H9 (cell line): ENCODE results near the gene CTSW. TPM values are rescaled to one million over a fixed set of nuclear protein-coding genes. Genes with fewer than 3 reads are reported as not detected.

ENCODE experiments used
- DNase-seq: peaks from one replicate; pipeline ENCODE4 v3.0.0-alpha.2; 2017
- H2AFZ ChIP-seq: one replicate; pipeline ENCODE4 v1.6.1; 2013; ENCODE audit warnings: mild to moderate bottlenecking, low read length, control low read depth, moderate library complexity
- H2AK5ac ChIP-seq: 2 replicates; pipeline ENCODE4 v1.6.1; 2013; ENCODE audit warnings: low read length, control low read depth, mixed read lengths; ENCODE audit not compliant: insufficient read length
- H2BK120ac ChIP-seq: one replicate; pipeline ENCODE4 v1.6.1; 2013; ENCODE audit warnings: low read depth, mild to moderate bottlenecking, low read length, control low read depth, inconsistent platforms; ENCODE audit not compliant: poor library complexity, severe bottlenecking
- H2BK12ac ChIP-seq: 2 replicates; pipeline ENCODE4 v1.6.1; 2013; ENCODE audit warnings: low read length, control low read depth, mixed read lengths, low read depth; ENCODE audit not compliant: insufficient read length
- H2BK15ac ChIP-seq: 2 replicates; pipeline ENCODE4 v1.6.1; 2013; ENCODE audit warnings: low read depth, low read length, control low read depth
- H2BK20ac ChIP-seq: one replicate; pipeline ENCODE4 v1.6.1; 2013; ENCODE audit warnings: low read depth, mild to moderate bottlenecking, low read length, control low read depth, inconsistent platforms; ENCODE audit not compliant: poor library complexity, severe bottlenecking
- H2BK5ac ChIP-seq: 2 replicates; pipeline ENCODE4 v1.6.1; 2013; ENCODE audit warnings: low read length, control low read depth, mixed read lengths; ENCODE audit not compliant: insufficient read length
- H3K14ac ChIP-seq: 2 replicates; pipeline ENCODE4 v1.6.1; 2013; ENCODE audit warnings: low read length, control low read depth; ENCODE audit not compliant: insufficient read depth
- H3K18ac ChIP-seq: 2 replicates; pipeline ENCODE4 v1.6.1; 2013; ENCODE audit warnings: low read depth, mild to moderate bottlenecking, mixed read lengths, low read length, control low read depth; ENCODE audit not compliant: insufficient read length
- H3K23ac ChIP-seq: 2 replicates; pipeline ENCODE4 v1.6.1; 2013; ENCODE audit warnings: low read length, control low read depth, mixed read lengths, low read depth; ENCODE audit not compliant: insufficient read length
- H3K23me2 ChIP-seq: 2 replicates; pipeline ENCODE4 v1.6.1; 2013; ENCODE audit warnings: low read depth, mild to moderate bottlenecking, mixed read lengths, low read length, control low read depth; ENCODE audit not compliant: insufficient read length, poor library complexity, severe bottlenecking
- H3K27ac ChIP-seq: 2 replicates; pipeline ENCODE4 v1.5.1; 2013; ENCODE audit warnings: low read length, control low read depth, mixed read lengths, low read depth; ENCODE audit not compliant: insufficient read length
- H3K27me3 ChIP-seq: 2 replicates; pipeline ENCODE4 v1.6.1; 2013; ENCODE audit warnings: low read length, control low read depth, inconsistent platforms; ENCODE audit not compliant: insufficient read depth
- H3K4ac ChIP-seq: 2 replicates; pipeline ENCODE4 v1.6.1; 2013; ENCODE audit warnings: low read depth, mild to moderate bottlenecking, control low read depth, inconsistent platforms, low read length, moderate library complexity
- H3K4me1 ChIP-seq: 2 replicates; pipeline ENCODE4 v1.6.1; 2013; ENCODE audit warnings: low read length, control low read depth, inconsistent platforms; ENCODE audit not compliant: insufficient read depth
- H3K4me2 ChIP-seq: 2 replicates; pipeline ENCODE4 v1.6.1; 2013; ENCODE audit warnings: low read length, control low read depth, mixed read lengths; ENCODE audit not compliant: insufficient read length, insufficient read depth
- H3K56ac ChIP-seq: 2 replicates; pipeline ENCODE4 v1.6.1; 2013; ENCODE audit warnings: low read depth, mild to moderate bottlenecking, mixed read lengths, low read length, control low read depth; ENCODE audit not compliant: insufficient read length
- H3K79me1 ChIP-seq: 2 replicates; pipeline ENCODE4 v1.6.1; 2013; ENCODE audit warnings: low read depth, mild to moderate bottlenecking, moderate library complexity, low read length, control low read depth, inconsistent platforms; ENCODE audit not compliant: insufficient read depth, poor library complexity, severe bottlenecking
- H3K79me2 ChIP-seq: 2 replicates; pipeline ENCODE4 v1.6.1; 2013; ENCODE audit warnings: low read length, control low read depth, inconsistent platforms; ENCODE audit not compliant: insufficient read depth
- H3K9ac ChIP-seq: 2 replicates; pipeline ENCODE4 v1.6.1; 2013; ENCODE audit warnings: low read length, control low read depth, mixed read lengths; ENCODE audit not compliant: insufficient read length; ENCODE audit errors: extremely low read depth
- H3K9me3 ChIP-seq: one replicate; pipeline ENCODE4 v1.6.1; 2013; ENCODE audit warnings: low read depth, low read length, inconsistent platforms; ENCODE audit not compliant: control insufficient read depth
- H3T11ph ChIP-seq: one replicate; pipeline ENCODE4 v1.6.1; 2013; ENCODE audit warnings: mild to moderate bottlenecking, low read length, control low read depth, inconsistent platforms
- H4K20me1 ChIP-seq: one replicate; pipeline ENCODE4 v1.6.1; 2013; ENCODE audit not compliant: control insufficient read depth, insufficient read length, insufficient read depth
- H4K5ac ChIP-seq: 2 replicates; pipeline ENCODE4 v1.6.1; 2013; ENCODE audit warnings: low read depth, mild to moderate bottlenecking, mixed read lengths, low read length, control low read depth; ENCODE audit not compliant: insufficient read length
- H4K8ac ChIP-seq: replicated peaks from 2 replicates; pipeline ENCODE4 v1.6.1; 2013; ENCODE audit warnings: low read length, control low read depth, mixed read lengths, low read depth; ENCODE audit not compliant: insufficient read length
- H4K91ac ChIP-seq: 2 replicates; pipeline ENCODE4 v1.6.1; 2013; ENCODE audit warnings: low read depth, mild to moderate bottlenecking, moderate library complexity, mixed read lengths, low read length, control low read depth; ENCODE audit not compliant: insufficient read length
- H3K27ac Mint-ChIP-seq, 3 experiments: 2 replicates in 2 of 3; 3 replicates in 1 of 3; pipeline ENCODE4 v1.8.0; 2020 to 2021; ENCODE audit warnings: mixed read lengths in 3 of 3, mild to moderate bottlenecking in 1 of 3, moderate library complexity in 1 of 3
- H3K27me3 Mint-ChIP-seq: 2 replicates; pipeline ENCODE4 v1.8.0; 2021; ENCODE audit warnings: low read depth, mild to moderate bottlenecking, moderate library complexity, mixed read lengths
- H3K36me3 Mint-ChIP-seq, 3 experiments: 2 replicates in 2 of 3; 3 replicates in 1 of 3; pipeline ENCODE4 v1.8.0; 2020 to 2021; ENCODE audit warnings: low read depth in 3 of 3, mixed read lengths in 3 of 3; ENCODE audit not compliant: insufficient read depth in 1 of 3
- H3K4me1 Mint-ChIP-seq, 2 experiments: 2 replicates each; pipeline ENCODE4 v1.8.0; 2020; ENCODE audit warnings: mixed read lengths in 2 of 2
- H3K4me3 Mint-ChIP-seq, 2 experiments: 2 replicates in 1 of 2; 3 replicates in 1 of 2; pipeline ENCODE4 v1.8.0; 2020 to 2021; ENCODE audit warnings: mild to moderate bottlenecking in 2 of 2, mixed read lengths in 2 of 2, moderate library complexity in 1 of 2
- H3K9me3 Mint-ChIP-seq, 2 experiments: 2 replicates in 1 of 2; 3 replicates in 1 of 2; pipeline ENCODE4 v1.8.0; 2020; ENCODE audit warnings: mild to moderate bottlenecking in 2 of 2, mixed read lengths in 2 of 2, moderate library complexity in 1 of 2
- WGBS: extraction: QIAGEN DNeasy Blood & Tissue Kit; methylation state at CpG from one replicate; pipeline ENCODE4 v1.1.7; 2013; ENCODE audit warnings: missing lambda C conversion rate, low lambda C conversion rate, mixed read lengths; ENCODE audit not compliant: insufficient read length; ENCODE audit errors: extremely low coverage; 5-methylcytosine and 5-hydroxymethylcytosine counted together
- total RNA-seq: library from RNA; stranded (reverse); gene quantifications from 2 replicates; pipeline ENCODE4 v1.2.1, GENCODE V29; 2021
- TF ChIP-seq, protein P1 (sequence below): fragments of 200-600 bp; sonication (generic); conservative IDR thresholded peaks from 3 replicates; pipeline ENCODE4 v1.8.0; 2021; ENCODE audit warnings: antibody characterized with exemption, mild to moderate bottlenecking

Gene CTSW
- total RNA-seq, 1 experiment from 2014 or later: not detected

DNA sequence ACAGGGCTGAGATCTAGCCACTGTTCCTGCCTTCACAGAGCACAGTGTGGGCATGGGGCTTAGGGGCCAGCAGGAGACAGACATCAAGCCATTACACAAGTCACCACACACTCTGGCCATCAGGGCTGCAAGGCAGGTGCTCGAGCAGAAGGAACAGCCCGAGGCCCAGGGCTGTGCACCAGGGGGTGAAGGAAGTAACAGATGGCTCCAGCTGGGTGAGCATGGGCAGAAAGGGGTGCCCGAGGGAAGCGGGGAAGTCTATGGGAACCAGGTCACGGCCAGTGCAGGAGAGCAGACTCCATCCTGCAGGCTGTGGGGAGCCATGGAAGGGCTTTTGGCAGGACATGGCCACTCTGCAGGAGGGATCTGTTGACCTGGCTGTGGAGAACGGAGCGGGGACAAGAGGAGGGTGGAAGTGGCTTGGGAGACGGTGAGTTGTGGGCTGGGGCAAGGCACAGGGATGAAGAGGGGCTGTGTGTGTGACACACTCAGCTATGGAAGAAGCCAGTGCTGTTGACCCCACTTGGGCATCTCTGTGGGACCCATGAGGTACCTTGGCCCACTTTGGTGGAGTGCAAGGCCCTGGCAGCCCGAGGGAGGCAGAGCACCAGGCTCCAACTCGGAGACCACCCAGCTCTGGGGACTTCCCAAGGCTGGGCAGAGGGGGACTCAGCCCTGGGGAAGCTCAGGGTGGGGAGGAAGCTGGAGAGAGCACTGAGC lies 35.6 kb downstream of the CTSW start:
- no peak overlapping the region for H3K23ac ChIP-seq
- H3K4me1 ChIP-seq: no peaks in the 10 kb centered on the region; the same call in 1 of the 2 replicates
- no peak overlapping the region for H3K18ac ChIP-seq
- Mint-ChIP-seq H3K9me3 (no peaks in the 10 kb centered on the region; a peak in 1 of 5 replicates), H3K27ac (peak overlapping the region in 2 of 3 experiments; percentile 84 to 85; a peak in 5 of 7 replicates), H3K27me3 (peaks cover 15% of the 10 kb centered on the region), H3K4me1 (peaks cover 23 to 29% of the 10 kb centered on the region in 2 experiments), H3K36me3 (peaks cover 0 to 7% (median 5%) of the 10 kb centered on the region in 3 experiments; a peak in 5 of 7 replicates), H3K4me3 (peak overlapping the region in 1 of 2 experiments; percentile 49; a peak in 1 of 5 replicates)
- TF ChIP-seq, protein P1, sequence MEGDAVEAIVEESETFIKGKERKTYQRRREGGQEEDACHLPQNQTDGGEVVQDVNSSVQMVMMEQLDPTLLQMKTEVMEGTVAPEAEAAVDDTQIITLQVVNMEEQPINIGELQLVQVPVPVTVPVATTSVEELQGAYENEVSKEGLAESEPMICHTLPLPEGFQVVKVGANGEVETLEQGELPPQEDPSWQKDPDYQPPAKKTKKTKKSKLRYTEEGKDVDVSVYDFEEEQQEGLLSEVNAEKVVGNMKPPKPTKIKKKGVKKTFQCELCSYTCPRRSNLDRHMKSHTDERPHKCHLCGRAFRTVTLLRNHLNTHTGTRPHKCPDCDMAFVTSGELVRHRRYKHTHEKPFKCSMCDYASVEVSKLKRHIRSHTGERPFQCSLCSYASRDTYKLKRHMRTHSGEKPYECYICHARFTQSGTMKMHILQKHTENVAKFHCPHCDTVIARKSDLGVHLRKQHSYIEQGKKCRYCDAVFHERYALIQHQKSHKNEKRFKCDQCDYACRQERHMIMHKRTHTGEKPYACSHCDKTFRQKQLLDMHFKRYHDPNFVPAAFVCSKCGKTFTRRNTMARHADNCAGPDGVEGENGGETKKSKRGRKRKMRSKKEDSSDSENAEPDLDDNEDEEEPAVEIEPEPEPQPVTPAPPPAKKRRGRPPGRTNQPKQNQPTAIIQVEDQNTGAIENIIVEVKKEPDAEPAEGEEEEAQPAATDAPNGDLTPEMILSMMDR: no peak
- no peak overlapping the region for H3K9ac ChIP-seq
- H2BK12ac ChIP-seq: no peak overlapping the region
- no peak overlapping the region for H3K4me2 ChIP-seq
- no peaks in the 10 kb centered on the region for H3K9me3 ChIP-seq
- no peak overlapping the region for H3K27ac ChIP-seq
- H3K4ac ChIP-seq: no peak overlapping the region
- DNase-seq: no peak
- no peaks in the 10 kb centered on the region for H3K79me1 ChIP-seq
- H2BK15ac ChIP-seq: no peak overlapping the region
- no peak overlapping the region for H3K14ac ChIP-seq
- no peak overlapping the region for H2AK5ac ChIP-seq
- no peak overlapping the region for H2AFZ ChIP-seq
- H2BK20ac ChIP-seq: no peak overlapping the region
- no peak overlapping the region for H2BK120ac ChIP-seq
- no peak overlapping the region for H3K56ac ChIP-seq
- H4K20me1 ChIP-seq: no peaks in the 10 kb centered on the region
- no peak overlapping the region for H4K5ac ChIP-seq
- no peak overlapping the region for H3T11ph ChIP-seq
- no peak overlapping the region for H2BK5ac ChIP-seq
- no peak overlapping the region for H4K8ac ChIP-seq
- H3K23me2 ChIP-seq: peaks cover 10% of the 10 kb centered on the region
- H4K91ac ChIP-seq: no peak overlapping the region
- H3K79me2 ChIP-seq: no peaks in the 10 kb centered on the region
- no CpG with 5 or more reads among the region's 10 CpGs for WGBS
- no peaks in the 10 kb centered on the region for H3K27me3 ChIP-seq
